A549 (cell line): ENCODE measurements around the gene FAM181A. TPM values are rescaled to one million over a fixed set of nuclear protein-coding genes. Genes with fewer than 3 reads are reported as not detected.

Experiments used
- ATAC-seq, 2 experiments: fragments of 200-7000 bp in 1 of 2; fragments of >200 bp in 1 of 2; cut with Nextera tagmentation in 1 of 2; cut with Tn5 transposase in 1 of 2; 3 replicates each; pipeline versions ENCODE4 v1.8.0 to v1.9.1; 2018 to 2020; ENCODE audit warnings: mild to moderate bottlenecking in 1 of 2, moderate library complexity in 1 of 2
- CTCF ChIA-PET: fragments of 300-600 bp; sonication (Branson Sonifier 250); formaldehyde crosslinking; extraction: SDS; loops from one replicate; lab custom pipeline; 2021; ENCODE audit warnings: antibody characterized with exemption, inconsistent platforms; lab: Yijun Ruan, JAX
- POLR2A ChIA-PET: fragments of 350-600 bp; formaldehyde crosslinking; extraction: SDS; loops from one replicate; lab custom pipeline; 2021; ENCODE audit warnings: antibody characterized with exemption, inconsistent platforms; lab: Yijun Ruan, JAX
- DNase-seq, 2 experiments: peaks; one replicate each; pipeline versions ENCODE4 v3.0.0 to v3.0.0-alpha.2; 2011 to 2016; ENCODE audit warnings: low read depth in 1 of 2, low spot score in 1 of 2
- FAIRE-seq: peaks from 2 replicates; lab custom pipeline; 2011; peaks lifted over from hg19 to GRCh38; lab: Jason Lieb, UNC
- H3K27ac ChIP-seq, 2 experiments: fragments of >200 bp; sonication (Bioruptor Twin); formaldehyde crosslinking; 3 replicates each; pipeline ENCODE4 v1.5.1; 2016 to 2017
- H3K4me1 ChIP-seq: fragments of >200 bp; sonication (Bioruptor Twin); formaldehyde crosslinking; 3 replicates; pipeline ENCODE4 v1.6.1; 2016
- H3K4me2 ChIP-seq: fragments of >200 bp; sonication (Bioruptor Twin); formaldehyde crosslinking; 3 replicates; pipeline ENCODE4 v1.6.1; 2016
- H3K4me3 ChIP-seq: fragments of >200 bp; sonication (Bioruptor Twin); formaldehyde crosslinking; 3 replicates; pipeline ENCODE4 v1.5.1; 2016
- H3K9me3 ChIP-seq: fragments of >200 bp; sonication (Bioruptor Twin); formaldehyde crosslinking; 3 replicates; pipeline ENCODE4 v1.6.1; 2016
- CHD2 ChIP-seq: fragments of 150-350 bp; IDR thresholded peaks from 2 replicates; pipeline ENCODE4 v1.6.1; 2014; ENCODE audit warnings: low read length; ENCODE audit not compliant: partially characterized antibody
- CTCF ChIP-seq: fragments of >200 bp; sonication (Bioruptor Twin); formaldehyde crosslinking; IDR thresholded peaks from 3 replicates; pipeline ENCODE4 v1.5.1; 2016
- EHF ChIP-seq: fragments of 250-450 bp; sonication (Bioruptor Pico); IDR thresholded peaks from 2 replicates; pipeline ENCODE4 v1.5.0; 2020; ENCODE audit warnings: mild to moderate bottlenecking
- EHMT2 ChIP-seq: fragments of 200-600 bp; sonication (generic); IDR thresholded peaks from 2 replicates; pipeline ENCODE4 v1.6.1; 2016; ENCODE audit warnings: antibody characterized with exemption, low read depth, mild to moderate bottlenecking, moderate library complexity
- ESRRA ChIP-seq: fragments of 150-350 bp; IDR thresholded peaks from 2 replicates; pipeline ENCODE4 v1.6.1; 2014; ENCODE audit warnings: mild to moderate bottlenecking, low read length, borderline replicate concordance
- FOSL2 ChIP-seq, 2 experiments: fragments of 450-650 bp in 1 of 2; fragments of >200 bp in 1 of 2; sonication (Bioruptor Twin) in 1 of 2; formaldehyde crosslinking; IDR thresholded peaks; 2 replicates each; pipeline versions ENCODE4 v1.5.0 to v1.6.1; 2016 to 2020; ENCODE audit warnings: mild to moderate bottlenecking in 1 of 2, moderate library complexity in 1 of 2
- GATA3 ChIP-seq: IDR thresholded peaks from 2 replicates; pipeline ENCODE4 v1.6.1; 2012; ENCODE audit warnings: borderline replicate concordance
- HES2 ChIP-seq: fragments of >200 bp; sonication (Bioruptor Twin); formaldehyde crosslinking; IDR thresholded peaks from 2 replicates; pipeline ENCODE4 v1.6.1; 2016
- HEYL ChIP-seq: fragments of 250-450 bp; sonication (Bioruptor Pico); IDR thresholded peaks from 2 replicates; pipeline ENCODE4 v1.8.0; 2021; ENCODE audit warnings: mild to moderate bottlenecking, moderate library complexity
- HMGXB4 ChIP-seq: fragments of 250-450 bp; sonication (Bioruptor Pico); IDR thresholded peaks from 2 replicates; pipeline ENCODE4 v1.5.0; 2021; ENCODE audit warnings: mild to moderate bottlenecking, moderate library complexity, borderline replicate concordance
- HOXA7 ChIP-seq: fragments of 250-450 bp; sonication (Bioruptor Pico); IDR thresholded peaks from 2 replicates; pipeline ENCODE4 v1.5.0; 2020; ENCODE audit warnings: mild to moderate bottlenecking, moderate library complexity
- HOXB5 ChIP-seq: fragments of 250-450 bp; sonication (Bioruptor Pico); IDR thresholded peaks from 2 replicates; pipeline ENCODE4 v1.5.0; 2020; ENCODE audit warnings: mild to moderate bottlenecking, moderate library complexity
- MAZ ChIP-seq: fragments of 150-350 bp; IDR thresholded peaks from 2 replicates; pipeline ENCODE4 v1.6.1; 2014; ENCODE audit warnings: antibody characterized with exemption, low read depth, low read length, borderline replicate concordance
- POLR2A ChIP-seq: IDR thresholded peaks from 2 replicates; pipeline ENCODE4 v1.6.1; 2012; ENCODE audit warnings: mild to moderate bottlenecking, low read length
- RAD21 ChIP-seq, 2 experiments: fragments of >200 bp in 1 of 2; sonication (Bioruptor Twin) in 1 of 2; formaldehyde crosslinking in 1 of 2; IDR thresholded peaks in 1 of 2; conservative IDR thresholded peaks in 1 of 2; 2 replicates in 1 of 2; 3 replicates in 1 of 2; pipeline ENCODE4 v1.6.1; 2012 to 2018; ENCODE audit warnings: inconsistent platforms in 1 of 2
- RARB ChIP-seq: fragments of 250-450 bp; sonication (Bioruptor Pico); IDR thresholded peaks from 2 replicates; pipeline ENCODE4 v1.8.0; 2021; ENCODE audit warnings: mild to moderate bottlenecking, moderate library complexity
- RFX5 ChIP-seq: fragments of 450-650 bp; IDR thresholded peaks from 2 replicates; pipeline ENCODE4 v1.7.1; 2014; ENCODE audit warnings: antibody characterized with exemption, mild to moderate bottlenecking, moderate library complexity
- RNF2 ChIP-seq: fragments of 200-600 bp; sonication (generic); IDR thresholded peaks from 2 replicates; pipeline ENCODE4 v1.6.1; 2016; ENCODE audit warnings: low read depth, mild to moderate bottlenecking, antibody characterized with exemption, moderate library complexity, borderline replicate concordance
- SREBF2 ChIP-seq: fragments of 450-650 bp; IDR thresholded peaks from 2 replicates; pipeline ENCODE4 v1.6.1; 2014; ENCODE audit warnings: mild to moderate bottlenecking, moderate library complexity
- ZC3H11A ChIP-seq: fragments of 450-650 bp; IDR thresholded peaks from 2 replicates; pipeline ENCODE4 v1.6.1; 2014; ENCODE audit warnings: antibody characterized with exemption, mild to moderate bottlenecking
- ZSCAN20 ChIP-seq: fragments of 250-450 bp; sonication (Bioruptor Pico); IDR thresholded peaks from 2 replicates; pipeline ENCODE4 v1.8.0; 2022; ENCODE audit warnings: mild to moderate bottlenecking, moderate library complexity
- WGBS: methylation state at CpG from one replicate; pipeline ENCODE4 v1.1.6; 2017; ENCODE audit errors: missing lambda C conversion rate; 5-methylcytosine and 5-hydroxymethylcytosine counted together
- polyA plus RNA-seq, 4 experiments: library from polyadenylated mRNA; depleted of rRNA in 3 of 4; stranded (reverse); fragments of >200 nt; fragmentation: RNase III in 1 of 4; extraction: RNeasy Plus Mini Kit Qiagen cat#74134 plus additional on column Dnase treatment in 1 of 4; gene quantifications; 2 replicates in 3 of 4; 3 replicates in 1 of 4; pipeline ENCODE4 v1.2.3, GENCODE V29; 2011 to 2017
- TF ChIP-seq, protein P1 (sequence below): fragments of >200 bp; sonication (Bioruptor Twin); formaldehyde crosslinking; IDR thresholded peaks from 3 replicates; pipeline ENCODE4 v1.6.1; 2016

FAM181A gene
- polyA plus RNA-seq, 2 of the 4 experiments (the other 2 are of a cell fraction) = not detected

DNA sequence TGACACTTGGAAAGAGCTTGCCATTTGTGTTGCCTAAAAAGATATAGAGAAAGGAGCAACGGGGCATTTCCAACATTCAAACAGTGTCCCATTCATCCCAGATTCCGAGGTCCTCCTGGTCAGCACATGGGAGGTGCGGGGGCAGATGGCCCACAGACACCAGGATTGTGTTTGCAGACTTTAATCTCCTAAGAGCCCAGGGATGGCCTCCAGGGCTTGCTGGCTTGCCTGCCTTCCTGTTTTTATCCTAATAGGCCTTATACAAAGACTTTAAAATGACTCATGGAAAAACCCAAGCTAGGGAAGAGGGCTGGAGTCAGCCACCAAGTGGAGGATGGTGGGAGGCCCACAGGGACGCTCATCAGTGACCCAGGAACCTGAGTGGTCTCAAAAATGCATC, 21.5 kb upstream of the FAM181A start:
- 30% methylated on average over 4 of the region's 4 CpGs for WGBS
- TF ChIP-seq ZSCAN20 (CRISPR knock-in tag) (no peak), ZC3H11A (no peak), ESRRA (no peak), HOXA7 (CRISPR knock-in tag) (no peak), RFX5 (no peak), HES2 (no peak), HOXB5 (CRISPR knock-in tag) (no peak), HMGXB4 (no peak), GATA3 (no peak), MAZ (no peak), POLR2A (no peak), CHD2 (no peak), SREBF2 (no peak), HEYL (no peak), RARB (CRISPR knock-in tag) (no peak), EHF (CRISPR knock-in tag) (no peak), EHMT2 (no peak)
- TF ChIP-seq, protein P1, sequence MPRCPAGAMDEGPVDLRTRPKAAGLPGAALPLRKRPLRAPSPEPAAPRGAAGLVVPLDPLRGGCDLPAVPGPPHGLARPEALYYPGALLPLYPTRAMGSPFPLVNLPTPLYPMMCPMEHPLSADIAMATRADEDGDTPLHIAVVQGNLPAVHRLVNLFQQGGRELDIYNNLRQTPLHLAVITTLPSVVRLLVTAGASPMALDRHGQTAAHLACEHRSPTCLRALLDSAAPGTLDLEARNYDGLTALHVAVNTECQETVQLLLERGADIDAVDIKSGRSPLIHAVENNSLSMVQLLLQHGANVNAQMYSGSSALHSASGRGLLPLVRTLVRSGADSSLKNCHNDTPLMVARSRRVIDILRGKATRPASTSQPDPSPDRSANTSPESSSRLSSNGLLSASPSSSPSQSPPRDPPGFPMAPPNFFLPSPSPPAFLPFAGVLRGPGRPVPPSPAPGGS = no peak
- CTCF ChIA-PET = interaction anchor here (1.5 to 3.0 kb wide), 4 partner anchors 10 to 250 kb away, joined by 4 to 12 read pairs (median 6); no protein-coding TSS in a partner anchor

GRCh38 chr14:93906341-93907329, 20.5 kb upstream of the FAM181A start:
- DNase-seq (peak; percentile 36 to 56), ATAC-seq (peak in 1 of 2 experiments; percentile 83; a peak in 3 of 6 replicates), FAIRE-seq (no peak)
- no peaks in the 10 kb centered on the region for H3K4me1 ChIP-seq
- TF ChIP-seq RFX5 (no peak), CTCF (peak; percentile 28; the same call in 2 of the 3 replicates), FOSL2 (IDR thresholded peaks at IDR 0.05) (no peak), FOSL2 (CRISPR knock-in tag; IDR thresholded peaks at IDR 0.05) (no peak), RAD21 (conservative IDR thresholded peaks at IDR 0.05 in 1 of 2, IDR thresholded peaks at IDR 0.05 in 1 of 2) (peak in 1 of 2 experiments; percentile 64; a peak in 3 of 5 replicates), ZC3H11A (no peak), RNF2 (no peak)
- ChIA-PET POLR2A (no interaction called here), CTCF (interaction anchor here (1.1 to 3.0 kb wide), 6 partner anchors 8 to 251 kb away, joined by 3 to 12 read pairs (median 4); no protein-coding TSS in a partner anchor)
- H3K27ac ChIP-seq = no peak overlapping the region
- no peak overlapping the region for H3K4me2 ChIP-seq
- no peak overlapping the region for H3K4me3 ChIP-seq
- WGBS = 29% methylated on average over 15 of the region's 15 CpGs
- no peaks in the 10 kb centered on the region for H3K9me3 ChIP-seq

More for the DNA sequence above, 21.5 kb upstream of the FAM181A start:
- no peaks in the 10 kb centered on the region for H3K4me1 ChIP-seq
- H3K27ac ChIP-seq = no peak overlapping the region
- H3K9me3 ChIP-seq = no peaks in the 10 kb centered on the region
- no peak overlapping the region for H3K4me3 ChIP-seq
- ATAC-seq (no peak), DNase-seq (no peak), FAIRE-seq (no peak)
- POLR2A ChIA-PET = no interaction called here
- H3K4me2 ChIP-seq = no peak overlapping the region
